ENCODE results near the gene ZC3H7B. TPM values are rescaled to one million over a fixed set of nuclear protein-coding genes. Genes with fewer than 3 reads are reported as not detected.

The ZC3H7B gene
- polyA plus RNA-seq, 2 of the 4 experiments (the other 2 are of a cell fraction), result 12.4 to 22.8 TPM

DNA sequence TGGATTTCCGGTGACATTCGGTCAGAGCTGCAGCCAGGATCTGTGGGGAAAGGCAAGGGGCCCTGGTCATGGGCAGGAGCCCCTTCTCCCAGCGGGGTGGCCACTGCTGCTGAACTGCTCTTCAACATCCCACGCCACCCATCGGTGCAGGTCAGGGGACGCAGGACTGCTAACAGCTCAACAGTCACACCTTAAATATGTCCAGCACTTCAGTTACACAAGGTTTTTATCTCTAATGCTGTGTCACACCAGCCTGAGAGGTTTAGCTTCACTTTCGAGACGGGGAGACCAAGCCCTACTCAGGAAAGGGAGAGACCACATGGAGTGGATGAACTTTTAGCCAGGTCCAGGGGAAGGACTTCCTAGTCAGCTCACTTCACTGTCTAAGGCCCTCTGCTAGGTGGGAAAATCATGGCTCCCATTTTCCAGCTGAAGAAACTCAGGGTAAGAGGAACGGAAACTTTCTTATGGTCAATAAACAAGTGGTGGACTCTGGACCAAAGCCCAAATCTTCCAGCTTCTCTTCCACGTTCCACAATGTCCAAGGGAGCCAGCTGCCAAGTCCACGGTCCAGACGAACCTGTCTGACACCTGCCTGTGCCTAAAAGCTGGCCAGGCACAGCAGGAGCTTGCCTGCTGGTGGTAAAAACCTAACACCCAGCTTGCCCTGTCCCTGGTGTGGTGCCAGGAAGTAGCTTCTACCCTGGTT, 39.6 kb upstream of the ZC3H7B start (continued):
- TF ChIP-seq, protein P1, sequence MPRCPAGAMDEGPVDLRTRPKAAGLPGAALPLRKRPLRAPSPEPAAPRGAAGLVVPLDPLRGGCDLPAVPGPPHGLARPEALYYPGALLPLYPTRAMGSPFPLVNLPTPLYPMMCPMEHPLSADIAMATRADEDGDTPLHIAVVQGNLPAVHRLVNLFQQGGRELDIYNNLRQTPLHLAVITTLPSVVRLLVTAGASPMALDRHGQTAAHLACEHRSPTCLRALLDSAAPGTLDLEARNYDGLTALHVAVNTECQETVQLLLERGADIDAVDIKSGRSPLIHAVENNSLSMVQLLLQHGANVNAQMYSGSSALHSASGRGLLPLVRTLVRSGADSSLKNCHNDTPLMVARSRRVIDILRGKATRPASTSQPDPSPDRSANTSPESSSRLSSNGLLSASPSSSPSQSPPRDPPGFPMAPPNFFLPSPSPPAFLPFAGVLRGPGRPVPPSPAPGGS (IDR thresholded peaks at IDR 0.05), result no peak
- TF ChIP-seq RARB (CRISPR knock-in tag; IDR thresholded peaks at IDR 0.05), result no peak

DNA sequence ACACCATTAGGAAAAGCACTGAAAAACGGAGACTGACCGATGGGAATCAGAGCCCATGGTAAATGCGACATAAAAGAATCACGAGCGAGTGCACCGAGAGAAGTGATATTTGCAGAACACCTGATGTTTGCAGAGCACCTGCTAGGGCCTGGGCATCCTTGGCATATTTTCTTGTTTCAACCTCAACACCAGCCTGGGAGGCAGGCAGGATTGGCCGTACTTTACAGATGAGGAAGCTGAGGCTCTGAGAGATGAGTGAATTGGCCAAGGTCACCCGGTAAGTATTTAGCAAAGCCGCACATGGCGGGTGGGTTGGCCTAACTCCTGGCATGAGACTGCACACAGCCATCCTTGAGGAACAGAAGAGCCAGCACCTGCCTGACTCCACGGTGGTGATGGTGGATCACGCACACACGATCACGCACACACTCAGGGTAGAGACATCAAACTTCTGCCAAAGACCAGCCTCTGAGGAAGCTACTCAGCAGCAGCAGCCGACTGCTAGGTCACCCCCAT, 39.0 kb upstream of the ZC3H7B start:
- WGBS (ENCODE audit: missing lambda C conversion rate), result 96% methylated on average over 15 of the region's 15 CpGs

GRCh38 chr22:41263704-41264103, 37.6 kb upstream of the ZC3H7B start:
- peak; percentile 24 to 55; a peak in 1 of 6 replicates for ATAC-seq
- H3K27ac ChIP-seq, result peak overlapping the region in 1 of 2 experiments; percentile 58; a peak in 1 of 6 replicates
- H3K4me1 ChIP-seq, result no peaks in the 10 kb centered on the region
- 80% methylated on average over 2 of the region's 2 CpGs for WGBS (ENCODE audit: missing lambda C conversion rate)
- H3K9me3 ChIP-seq, result no peaks in the 10 kb centered on the region
- peak; percentile 13 for TF ChIP-seq MAFK (IDR thresholded peaks at IDR 0.05; ENCODE audit: partially characterized antibody)
- no peak for TF ChIP-seq CBX8 (IDR thresholded peaks at IDR 0.05)
- no peak overlapping the region for H3K4me2 ChIP-seq
- POLR2A ChIA-PET, result no interaction called here
- CTCF ChIA-PET, result no interaction called here
- no peak for FAIRE-seq
- H3K4me3 ChIP-seq, result no peak overlapping the region
- DNase-seq (ENCODE audit: low read depth in 1 of 2, low spot score in 1 of 2), result no peak

More for the DNA sequence above, 39.0 kb upstream of the ZC3H7B start:
- FAIRE-seq (no peak), ATAC-seq (no peak), DNase-seq (ENCODE audit: low read depth in 1 of 2, low spot score in 1 of 2) (no peak)
- Histone ChIP-seq H3K4me2 (no peak overlapping the region), H3K27ac (no peak overlapping the region), H3K9me3 (no peaks in the 10 kb centered on the region), H3K4me3 (no peak overlapping the region), H3K4me1 (peaks cover 7% of the 10 kb centered on the region)
- no peak for TF ChIP-seq KDM1A (IDR thresholded peaks at IDR 0.05; ENCODE audit: low read depth)
- TF ChIP-seq SMC3 (IDR thresholded peaks at IDR 0.05), result no peak
- no peak for TF ChIP-seq HOXB13 (CRISPR knock-in tag; IDR thresholded peaks at IDR 0.05; ENCODE audit: low read depth)
- TF ChIP-seq EHF (CRISPR knock-in tag; IDR thresholded peaks at IDR 0.05), result no peak
- TF ChIP-seq RARB (CRISPR knock-in tag; IDR thresholded peaks at IDR 0.05), result no peak
- CTCF ChIA-PET, result no interaction called here
- POLR2A ChIA-PET, result no interaction called here

GRCh38 chr22:41264408-41264941, 36.9 kb upstream of the ZC3H7B start:
- ChIA-PET CTCF (interaction anchor here (0.9 to 1.0 kb wide), 2 partner anchors 23 to 41 kb away, joined by 3 to 6 read pairs; no protein-coding TSS in a partner anchor), POLR2A (no interaction called here)
- H3K4me2 ChIP-seq, result no peak overlapping the region
- DNase-seq (ENCODE audit: low read depth in 1 of 2, low spot score in 1 of 2), result no peak
- ATAC-seq, result peak in 1 of 2 experiments; percentile 47; a peak in 1 of 6 replicates
- H3K4me1 ChIP-seq, result no peaks in the 10 kb centered on the region
- WGBS (ENCODE audit: missing lambda C conversion rate), result 100% methylated on average over 10 of the region's 15 CpGs
- H3K9me3 ChIP-seq, result no peaks in the 10 kb centered on the region
- no peak for TF ChIP-seq HOXA7 (CRISPR knock-in tag; IDR thresholded peaks at IDR 0.05)
- TF ChIP-seq NPAS2 (CRISPR knock-in tag; IDR thresholded peaks at IDR 0.05; ENCODE audit: borderline replicate concordance), result no peak
- TF ChIP-seq JUN (IDR thresholded peaks at IDR 0.05), result no peak
- no peak for TF ChIP-seq PHF8 (IDR thresholded peaks at IDR 0.05; ENCODE audit: borderline replicate concordance, low read depth)
- no peak for TF ChIP-seq MYC (IDR thresholded peaks at IDR 0.05; ENCODE audit: borderline replicate concordance, low read length)
- H3K4me3 ChIP-seq, result no peak overlapping the region
- no peak for FAIRE-seq
- no peak overlapping the region for H3K27ac ChIP-seq

- ATAC-seq, result no peak
- CTCF ChIA-PET, result no interaction called here
Measured at GRCh38 chr22:41267958-41268357, 33.4 kb upstream of the ZC3H7B start.

More at GRCh38 chr22:41267958-41268357, 33.4 kb upstream of the ZC3H7B start:
- no peak overlapping the region for H3K4me3 ChIP-seq
- POLR2A ChIA-PET, result no interaction called here
- H3K27ac ChIP-seq, result no peak overlapping the region
- H3K9me3 ChIP-seq, result no peaks in the 10 kb centered on the region
- DNase-seq (ENCODE audit: low read depth in 1 of 2, low spot score in 1 of 2) (no peak), FAIRE-seq (no peak)
- TF ChIP-seq EHF (CRISPR knock-in tag; IDR thresholded peaks at IDR 0.05) (no peak), MAFK (IDR thresholded peaks at IDR 0.05; ENCODE audit: partially characterized antibody) (no peak), POLR2A (IDR thresholded peaks at IDR 0.05; ENCODE audit: low read length) (no peak), SREBF2 (IDR thresholded peaks at IDR 0.05) (no peak), FOSL2 (IDR thresholded peaks at IDR 0.05) (no peak), FOSL2 (CRISPR knock-in tag; IDR thresholded peaks at IDR 0.05) (no peak), FOXS1 (CRISPR knock-in tag; IDR thresholded peaks at IDR 0.05) (no peak), JUNB (IDR thresholded peaks at IDR 0.05) (no peak), ZFP36 (IDR thresholded peaks at IDR 0.05; ENCODE audit: borderline replicate concordance, partially characterized antibody) (no peak), EHMT2 (IDR thresholded peaks at IDR 0.05; ENCODE audit: low read depth) (no peak)
- 94% methylated on average over 15 of the region's 16 CpGs for WGBS (ENCODE audit: missing lambda C conversion rate)
- no peak overlapping the region for H3K4me2 ChIP-seq
- H3K4me1 ChIP-seq, result no peaks in the 10 kb centered on the region

All from A549 (cell line).